DMS153 treated with DMSO at 0.1 percent for 48 hours (cell line): Measurements from ENCODE around the gene PPP1R13B.

Experiments
- DNase-seq: peaks from one replicate; lab custom pipeline; 2025; ENCODE audit not compliant: unreplicated experiment; lab: John Stamatoyannopoulos, UW

The PPP1R13B gene

GRCh38 chr14:103732868-103733620 lies 114.3 kb downstream of the PPP1R13B start:
- DNase-seq, result no peak

DNA sequence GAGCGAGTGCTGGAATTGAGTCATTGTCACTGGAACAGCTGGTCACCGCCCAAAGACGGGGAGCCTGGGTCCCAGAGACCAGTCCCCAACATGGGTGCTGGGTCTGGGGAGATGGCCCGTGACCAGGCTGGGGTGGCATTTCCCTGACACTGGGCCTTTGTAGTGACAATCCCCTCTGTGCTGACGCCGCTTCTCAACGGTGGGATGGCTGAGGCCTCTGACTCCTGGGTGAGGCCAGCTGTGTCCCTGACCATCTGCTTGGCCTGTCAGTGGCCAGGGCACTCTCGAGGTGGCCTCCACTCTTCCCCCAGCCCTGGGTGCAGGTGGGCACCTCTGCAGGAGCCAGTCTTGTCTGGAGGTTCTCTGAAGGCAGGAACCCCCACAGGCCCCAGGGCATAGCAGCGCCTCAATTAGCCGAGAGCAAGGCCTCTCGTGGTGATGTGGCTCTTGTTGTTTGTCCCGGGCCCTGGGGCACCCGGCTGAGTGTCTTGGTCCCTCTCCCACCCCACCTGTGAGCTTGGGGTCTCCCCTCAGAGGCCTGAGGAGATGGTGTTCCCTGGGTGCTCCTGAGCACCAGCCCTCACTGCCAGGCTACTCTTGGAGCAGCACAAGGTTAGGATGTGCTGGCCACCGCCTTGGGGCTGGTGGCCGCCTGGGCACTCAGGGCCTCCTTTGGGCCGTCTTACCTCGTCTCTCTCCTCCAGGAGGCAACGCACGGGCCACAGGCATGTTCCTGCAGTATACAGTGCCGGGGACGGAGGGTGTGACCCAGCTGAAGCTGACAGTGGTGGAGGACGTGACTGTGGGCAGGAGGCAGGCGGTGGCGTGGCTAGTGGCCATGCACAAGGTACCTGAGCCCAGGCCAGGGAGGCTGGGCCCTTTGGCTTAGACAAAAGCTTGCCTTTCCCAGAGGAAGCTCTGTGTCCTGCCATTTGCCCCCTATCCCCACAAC lies 115.2 kb downstream of the PPP1R13B start:
- no peak for DNase-seq

- DNase-seq, result no peak
These were observed 115.9 kb downstream of the PPP1R13B start for GRCh38 chr14:103731481-103731880.

DNA sequence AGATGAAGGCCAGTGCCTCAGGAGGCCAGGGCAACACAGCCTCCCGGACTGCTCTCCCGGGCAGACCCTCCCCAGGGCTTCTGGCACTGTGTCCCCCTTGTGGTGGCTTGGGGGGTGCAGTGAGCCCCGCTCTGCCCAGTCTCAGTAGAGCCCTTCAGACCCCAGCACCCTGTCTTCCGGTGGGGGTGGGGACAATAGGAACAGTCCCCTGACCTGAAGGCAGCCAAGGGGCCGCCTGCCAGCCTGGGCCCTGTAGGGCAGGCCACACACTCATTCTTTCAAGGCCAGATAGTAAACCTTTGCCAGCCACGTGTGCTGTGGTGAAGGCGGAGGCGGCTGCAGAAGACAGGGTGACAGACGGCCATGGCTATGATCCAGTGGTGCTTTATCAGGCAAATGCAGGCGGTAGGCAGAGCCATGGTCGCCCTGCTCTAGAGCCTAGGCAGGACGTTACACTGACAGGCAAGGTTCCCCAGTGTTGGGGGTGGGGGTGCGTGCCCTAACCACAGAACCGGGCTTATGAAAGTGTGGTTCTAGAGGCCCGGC lies 116.8 kb downstream of the PPP1R13B start:
- DNase-seq, result no peak

DNA sequence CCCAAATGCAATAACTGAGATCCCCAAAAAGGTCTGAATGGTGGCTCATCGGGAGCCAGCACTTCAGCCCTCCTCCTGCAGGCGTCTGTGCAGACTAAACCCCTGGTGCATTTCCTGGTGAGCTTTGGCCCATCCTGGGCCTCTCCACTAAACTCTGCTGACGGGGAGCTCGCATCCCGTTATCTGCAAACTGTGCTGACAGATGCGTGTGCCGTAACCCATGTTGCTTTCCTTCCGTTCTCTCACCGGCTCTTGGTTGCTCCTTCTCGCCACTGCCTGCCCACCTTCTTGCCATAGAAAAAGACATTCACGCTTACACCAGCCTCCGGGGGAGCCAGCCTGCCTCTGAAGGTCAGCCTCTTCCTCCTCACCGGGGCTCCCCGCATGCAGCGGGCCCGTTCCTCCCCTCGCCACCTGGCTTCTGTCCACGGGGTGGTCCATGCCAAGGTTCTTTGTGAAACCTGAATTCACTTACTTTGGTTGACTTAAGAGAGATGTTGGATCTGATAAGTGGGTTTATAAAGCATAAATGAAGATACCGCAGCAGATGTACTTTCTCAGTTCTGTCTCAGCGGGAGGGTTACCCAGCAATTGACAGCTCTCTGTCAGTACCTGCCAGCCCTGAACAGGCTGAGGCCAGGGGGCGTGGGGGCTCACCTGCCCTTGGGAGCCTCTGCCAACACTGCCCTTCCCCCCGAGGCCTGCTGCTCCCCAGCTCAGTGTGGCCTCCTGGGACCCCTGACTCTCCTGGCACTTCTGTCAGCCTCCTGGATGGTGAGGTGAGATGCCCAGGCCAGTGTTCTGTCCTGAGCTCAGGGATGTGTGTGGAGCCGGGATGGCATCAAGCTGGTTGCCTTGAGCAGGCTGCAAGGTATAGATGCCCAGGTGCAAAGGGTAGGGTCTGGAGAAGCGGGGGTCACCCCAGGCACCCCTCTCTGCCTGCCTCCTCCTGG lies 117.6 kb downstream of the PPP1R13B start:
- DNase-seq, result peak; percentile 5

GRCh38 chr14:103728721-103729120 lies 118.7 kb downstream of the PPP1R13B start:
- DNase-seq, result no peak

GRCh38 chr14:103728141-103728540 lies 119.2 kb downstream of the PPP1R13B start:
- no peak for DNase-seq

DNA sequence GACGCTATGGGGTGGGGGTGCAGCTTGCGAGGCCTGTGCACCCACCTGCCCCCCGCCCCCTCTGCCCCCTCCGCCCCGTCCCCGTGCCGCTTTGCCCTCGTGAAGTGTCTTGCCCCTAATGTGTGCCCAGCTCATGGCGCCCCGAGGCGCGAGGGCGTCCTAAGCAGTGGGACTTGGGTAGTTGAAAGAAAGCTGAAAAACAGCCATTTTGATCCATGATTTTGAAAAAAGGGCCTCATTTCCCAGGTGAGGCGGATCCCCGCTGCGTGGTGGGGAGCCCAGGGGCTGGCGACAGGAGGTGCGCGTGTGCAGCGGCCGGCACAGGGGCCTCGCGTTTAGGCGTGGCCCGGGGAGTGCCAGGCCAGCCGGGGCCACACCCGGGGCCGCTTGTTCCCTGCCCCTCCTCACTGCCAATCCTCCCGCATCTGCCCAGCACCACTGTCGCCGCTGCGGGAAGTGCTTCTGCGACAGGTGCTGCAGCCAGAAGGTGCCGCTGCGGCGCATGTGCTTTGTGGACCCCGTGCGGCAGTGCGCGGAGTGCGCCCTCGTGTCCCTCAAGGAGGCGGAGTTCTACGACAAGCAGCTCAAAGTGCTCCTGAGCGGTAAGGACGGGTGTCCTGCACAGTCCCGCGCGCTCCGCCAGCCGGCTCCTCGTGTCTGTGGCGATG lies 119.9 kb downstream of the PPP1R13B start:
- no peak for DNase-seq

GRCh38 chr14:103726474-103726873 lies 120.9 kb downstream of the PPP1R13B start:
- no peak for DNase-seq

DNA sequence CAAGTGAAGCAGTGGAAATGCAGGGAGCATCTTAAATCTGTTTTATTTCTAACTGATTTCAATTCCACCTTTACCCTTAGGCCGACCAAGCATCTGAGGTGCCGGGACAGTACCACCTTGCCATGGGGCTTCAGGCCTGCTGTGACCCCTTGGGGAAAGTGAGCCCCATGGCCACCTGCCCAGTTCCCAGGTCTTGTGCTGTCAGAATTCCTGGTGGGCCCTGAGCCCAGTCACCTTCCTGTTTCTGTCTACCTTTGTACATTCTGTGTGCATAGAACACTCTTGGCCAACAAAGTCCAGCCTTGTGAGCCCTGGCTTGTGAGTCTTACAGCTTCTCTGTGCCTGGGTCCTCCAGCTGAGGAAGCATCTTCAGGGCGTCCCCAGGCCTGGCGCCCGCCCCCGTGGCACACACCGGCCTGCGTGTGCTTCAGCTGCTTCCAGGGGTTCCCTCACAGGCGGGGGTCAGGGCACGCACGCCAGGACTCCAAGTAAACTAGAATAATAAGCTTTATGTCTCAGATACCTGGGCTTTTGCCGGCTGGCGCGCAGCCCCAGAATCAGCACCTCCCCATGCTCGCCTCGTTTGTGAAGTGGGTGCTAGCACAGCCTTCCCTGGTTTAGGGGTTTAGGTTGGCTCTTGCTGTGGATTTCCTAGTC lies 121.5 kb downstream of the PPP1R13B start:
- no peak for DNase-seq

- DNase-seq, result no peak
These were observed 122.2 kb downstream of the PPP1R13B start for GRCh38 chr14:103725001-103725682.

GRCh38 chr14:103724116-103724515 lies 123.3 kb downstream of the PPP1R13B start:
- no peak for DNase-seq

- no peak for DNase-seq
These were observed 123.7 kb downstream of the PPP1R13B start for GRCh38 chr14:103723748-103724081.

DNA sequence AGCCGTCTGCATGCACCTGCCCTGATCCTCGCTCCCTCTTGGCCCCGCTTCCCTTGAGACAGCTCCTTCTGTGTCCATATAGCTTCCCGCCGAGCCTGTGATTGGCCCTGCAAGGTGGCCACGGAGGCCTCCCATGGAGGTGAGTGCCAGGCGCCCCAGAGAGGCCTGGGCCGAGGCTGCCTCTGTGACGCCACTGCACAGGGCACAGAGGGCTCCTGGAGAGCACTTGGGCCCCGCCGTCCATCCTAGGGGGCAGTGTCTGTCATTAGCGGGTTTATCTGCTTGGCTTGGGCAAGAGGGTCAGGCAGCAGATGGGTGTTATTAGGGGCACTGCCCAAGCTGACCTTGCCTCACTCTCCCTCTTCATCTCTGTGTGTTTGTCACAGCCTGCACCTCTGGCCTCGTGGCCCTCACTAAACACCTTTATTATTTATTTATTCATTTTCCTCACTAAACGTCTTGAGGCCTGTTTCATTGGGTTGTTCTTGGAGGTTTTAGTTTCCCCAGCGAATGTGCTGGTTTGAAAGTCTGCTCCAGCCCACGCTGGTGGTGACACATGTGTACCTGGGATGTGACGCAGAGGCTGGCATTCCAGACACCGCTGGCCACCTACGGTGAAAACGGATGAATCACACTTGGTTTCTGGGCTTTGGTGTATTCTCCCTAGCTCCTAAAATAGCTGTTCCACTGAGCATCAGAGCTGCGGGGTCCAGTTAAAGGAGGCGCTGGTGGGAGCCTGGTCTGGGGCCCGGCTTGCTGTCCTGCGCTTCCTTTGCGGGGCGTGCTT lies 125.8 kb downstream of the PPP1R13B start:
- DNase-seq, result no peak

- no peak for DNase-seq
These were observed 127.6 kb downstream of the PPP1R13B start for GRCh38 chr14:103719751-103720150.

GRCh38 chr14:103718572-103718971 lies 128.8 kb downstream of the PPP1R13B start:
- DNase-seq, result no peak

DNA sequence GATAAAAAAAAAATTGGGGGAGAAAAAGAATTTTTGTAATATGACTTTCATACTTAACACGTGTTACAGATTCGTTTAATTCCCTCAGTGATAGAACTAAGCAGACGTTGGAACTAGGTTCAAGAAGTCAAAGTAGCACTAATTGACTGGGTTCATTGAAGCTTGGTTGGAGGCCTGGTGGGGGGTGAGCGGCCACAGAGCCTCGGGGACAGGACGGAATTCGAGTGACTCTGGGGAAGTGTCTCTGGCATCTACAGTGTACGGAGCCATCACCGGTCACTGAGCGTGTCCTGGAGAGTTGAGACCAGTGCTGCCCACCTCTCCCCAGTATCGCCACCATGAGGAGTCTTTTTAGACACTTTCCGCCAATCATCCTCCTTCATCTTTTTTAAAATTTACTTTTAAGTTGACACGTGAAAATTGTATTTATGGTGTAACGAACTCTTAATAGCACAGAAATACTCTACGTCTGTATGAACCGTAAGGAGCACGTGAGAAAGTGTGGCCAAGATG lies 130.4 kb downstream of the PPP1R13B start:
- DNase-seq, result no peak
